Activated CD4-positive, alpha-beta T cell treated with anti-CD3 and anti-CD28 coated beads, Interleukin-2, Interleukin-4, amounts not matched to agents 100 ng/mL and 50 ng/mL, durations not matched to agents 16 hours and 8 hours (primary cell): ENCODE data around the gene IKZF3.
"Not testable (repeated sequence)": the region's sequence is repeated elsewhere in the genome, so short reads cannot be mapped to it uniquely, and the experiment has no call there.

ENCODE experiments used
- DNase-seq: peaks from one replicate; pipeline ENCODE4 v3.0.0-alpha.2; 2020; ENCODE audit warnings: low spot score

The IKZF3 gene

DNA sequence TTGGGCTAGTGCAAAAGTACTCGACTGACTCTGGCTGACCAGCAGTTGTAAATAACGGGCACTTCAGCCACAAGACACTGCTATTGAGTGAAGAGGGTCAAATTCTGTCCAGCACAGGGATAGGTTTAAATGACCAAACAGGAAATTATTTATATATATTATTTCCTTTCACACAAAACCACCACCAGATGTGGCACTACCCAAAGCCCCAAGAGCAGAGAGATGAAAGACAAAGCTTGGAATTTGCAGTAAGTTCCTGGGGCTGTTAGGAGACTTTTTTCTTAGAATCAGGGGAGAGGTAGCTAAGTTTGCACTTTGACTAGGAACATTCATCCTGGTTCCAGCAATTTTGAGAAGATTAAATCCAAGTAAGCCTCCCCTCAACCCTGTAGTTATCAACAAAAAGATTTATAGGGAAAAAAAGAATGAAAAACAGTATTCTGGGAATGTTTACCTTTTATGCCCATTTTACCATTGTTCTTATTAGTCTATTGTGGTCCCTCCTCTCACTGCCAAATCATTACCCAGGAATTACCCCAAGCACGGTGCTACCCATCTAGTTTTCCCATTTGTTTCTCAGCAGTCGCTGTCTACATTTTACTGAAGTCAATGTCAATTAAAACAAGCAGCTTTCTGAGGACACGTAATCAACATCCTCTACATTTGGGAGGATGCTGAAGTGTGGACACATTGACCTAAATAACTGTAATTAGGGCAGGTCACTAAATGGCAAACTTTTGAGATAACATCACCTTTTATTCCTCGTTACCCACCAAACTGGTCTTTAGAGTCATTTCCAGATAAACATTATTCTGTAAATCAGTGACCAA, 82.9 kb downstream of the IKZF3 start:
- no peak for DNase-seq

DNA sequence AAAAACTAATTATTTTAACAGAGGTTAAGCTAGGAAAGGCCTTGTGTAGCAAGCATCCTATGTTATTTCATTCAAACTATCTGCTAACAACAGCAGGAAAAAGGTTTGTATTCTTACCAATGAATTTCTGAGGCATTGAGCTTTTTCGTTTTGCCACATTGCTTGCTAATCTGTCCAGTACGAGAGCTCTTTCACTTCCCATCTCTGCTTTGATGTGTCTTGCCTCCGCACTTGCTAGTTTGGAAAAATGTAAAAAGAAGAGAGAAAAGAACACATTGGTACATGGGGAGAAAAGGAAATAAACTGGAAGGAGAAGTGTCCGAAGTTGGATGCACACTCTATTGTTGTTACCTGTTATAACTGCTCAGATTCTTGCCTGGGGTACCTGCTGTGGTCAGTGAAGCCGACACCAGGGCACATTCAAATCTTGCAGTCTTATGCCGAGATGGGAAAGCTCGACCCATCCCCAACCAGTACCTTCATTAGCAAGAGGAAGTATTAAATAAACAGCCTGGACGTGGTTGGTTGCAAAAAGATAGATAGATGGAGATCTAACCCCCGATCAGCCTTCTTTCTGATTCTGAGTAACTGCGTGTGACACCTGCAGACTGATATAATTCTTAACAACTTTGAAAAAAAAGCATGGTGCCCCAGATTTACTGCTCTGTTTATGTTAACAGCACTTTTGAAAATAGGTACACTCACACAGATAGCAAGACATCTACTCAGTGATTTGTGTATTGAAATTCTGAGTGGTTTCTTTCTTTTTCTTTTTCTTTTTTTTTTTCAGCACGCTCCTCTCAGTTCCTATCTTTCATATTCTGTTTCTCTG, 86.4 kb downstream of the IKZF3 start:
- peak; percentile 78 for DNase-seq

DNA sequence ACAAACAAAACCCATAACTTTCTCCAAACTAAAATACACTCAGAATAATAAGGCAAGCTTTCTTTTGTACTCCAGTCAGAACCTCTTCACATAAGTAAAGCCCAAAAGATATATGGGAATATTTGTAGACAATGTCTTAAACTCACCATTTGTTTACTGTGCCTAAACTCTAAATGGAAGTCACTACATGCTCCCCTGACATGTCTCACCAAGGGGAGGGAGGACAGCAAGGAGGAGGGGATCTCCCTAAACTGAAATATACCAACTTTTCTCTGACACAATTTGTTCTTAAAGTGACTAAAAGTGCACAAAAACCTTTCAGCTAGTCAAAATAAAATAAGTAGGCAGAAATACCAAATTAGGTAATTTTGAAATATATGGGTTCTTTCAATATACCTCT, 87.9 kb downstream of the IKZF3 start:
- DNase-seq = no peak

DNA sequence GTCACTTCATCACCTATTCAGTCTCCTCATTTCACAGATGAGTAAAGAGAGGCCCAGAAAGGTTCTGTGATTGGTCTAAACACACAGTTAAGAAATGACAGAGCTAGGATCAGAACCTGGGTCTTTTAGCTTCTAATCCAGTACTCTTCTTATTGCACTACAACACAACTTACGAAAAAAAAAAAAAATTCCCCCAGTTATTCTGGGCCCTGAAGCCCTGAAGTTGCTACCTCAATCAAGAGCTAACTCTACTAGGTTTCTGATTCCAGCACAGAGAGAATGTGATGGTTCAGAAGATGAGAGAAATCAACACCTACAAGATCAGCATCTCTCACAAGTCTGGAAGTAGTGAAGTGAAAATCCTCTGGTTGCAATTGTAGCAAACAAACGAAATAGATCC, 89.1 kb downstream of the IKZF3 start:
- peak; percentile 68 for DNase-seq

DNA sequence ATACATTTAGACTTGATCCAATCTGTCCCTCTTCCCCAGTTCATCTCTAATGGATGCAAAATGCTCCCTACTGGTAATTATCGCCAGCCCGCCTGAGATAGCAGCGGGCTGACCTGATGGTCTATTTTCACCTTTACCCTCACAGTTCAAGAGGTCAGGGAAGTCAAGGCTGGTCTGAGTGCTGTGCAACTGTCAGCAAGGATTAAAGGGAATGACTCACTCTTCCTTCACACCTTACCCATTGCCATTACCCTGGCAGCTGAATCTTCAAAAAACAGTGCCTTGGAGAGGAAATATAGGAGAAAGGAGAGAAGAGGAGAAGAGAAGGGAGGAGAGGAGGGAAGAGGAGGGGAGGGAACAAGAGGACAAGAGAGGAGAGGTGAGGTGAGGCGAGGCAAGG, 90.1 kb downstream of the IKZF3 start:
- no peak for DNase-seq

DNA sequence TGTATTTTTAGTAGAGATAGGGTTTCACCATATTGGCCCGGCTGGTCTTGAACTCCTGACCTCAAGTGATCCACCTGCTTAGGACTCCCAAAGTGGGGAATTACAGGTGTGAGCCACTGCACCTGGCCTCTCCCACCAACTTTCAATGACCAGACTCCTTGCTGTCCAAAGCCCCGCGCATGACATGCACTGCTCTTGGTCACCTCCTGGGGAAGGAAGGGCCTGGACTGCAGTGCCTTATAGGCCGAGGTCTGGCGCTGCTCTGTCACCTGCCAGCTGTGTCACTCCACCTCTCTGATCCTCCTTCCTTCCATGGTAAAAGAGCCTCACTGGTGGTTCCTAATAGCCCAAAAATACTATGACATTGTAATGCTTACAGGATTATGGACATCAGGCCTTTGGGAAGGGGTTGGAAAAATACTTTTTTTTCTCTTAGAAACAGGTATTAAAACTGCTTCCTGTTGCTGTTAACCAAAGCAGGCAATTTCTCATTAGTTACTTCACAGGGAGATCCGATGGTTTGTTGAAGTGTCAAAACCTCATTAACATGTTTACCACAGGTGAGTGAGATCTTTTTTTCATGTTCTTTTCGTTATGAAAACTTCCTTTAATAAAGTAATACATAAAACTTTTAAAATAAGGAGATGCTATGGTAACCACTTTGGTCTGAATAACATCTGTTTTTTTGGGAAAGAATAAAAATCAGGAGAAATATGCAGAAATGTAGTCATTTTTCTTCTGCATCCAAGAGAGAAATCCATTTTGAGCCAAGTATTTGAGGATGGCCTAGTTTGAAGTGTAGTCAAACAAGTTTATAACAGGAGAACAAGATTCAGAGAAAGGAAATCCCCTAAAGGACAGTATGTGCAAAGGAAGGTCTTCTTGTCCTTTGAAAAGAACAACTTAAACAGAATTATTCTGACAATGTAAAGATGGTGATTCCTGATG, 90.9 kb downstream of the IKZF3 start:
- DNase-seq = no peak

DNA sequence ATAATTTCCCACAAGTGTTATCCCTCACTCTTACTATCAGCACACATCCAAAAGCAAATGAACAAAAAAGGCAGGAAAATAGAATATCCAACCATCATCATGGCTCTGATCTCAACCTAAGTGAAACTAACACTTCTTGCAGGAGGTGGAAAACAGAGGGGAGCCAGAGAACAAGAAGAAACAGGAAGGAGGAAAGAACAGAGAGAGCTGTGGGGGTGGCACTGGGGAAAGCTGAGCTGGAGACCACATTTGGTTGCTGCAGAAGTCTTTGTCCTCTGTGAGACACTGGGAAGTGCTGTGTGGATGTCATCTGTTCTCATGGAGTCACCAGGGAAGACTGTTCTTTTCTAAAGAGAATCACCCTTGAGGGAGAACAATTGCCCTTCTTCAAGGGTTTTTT, 91.7 kb downstream of the IKZF3 start:
- DNase-seq = no peak

DNA sequence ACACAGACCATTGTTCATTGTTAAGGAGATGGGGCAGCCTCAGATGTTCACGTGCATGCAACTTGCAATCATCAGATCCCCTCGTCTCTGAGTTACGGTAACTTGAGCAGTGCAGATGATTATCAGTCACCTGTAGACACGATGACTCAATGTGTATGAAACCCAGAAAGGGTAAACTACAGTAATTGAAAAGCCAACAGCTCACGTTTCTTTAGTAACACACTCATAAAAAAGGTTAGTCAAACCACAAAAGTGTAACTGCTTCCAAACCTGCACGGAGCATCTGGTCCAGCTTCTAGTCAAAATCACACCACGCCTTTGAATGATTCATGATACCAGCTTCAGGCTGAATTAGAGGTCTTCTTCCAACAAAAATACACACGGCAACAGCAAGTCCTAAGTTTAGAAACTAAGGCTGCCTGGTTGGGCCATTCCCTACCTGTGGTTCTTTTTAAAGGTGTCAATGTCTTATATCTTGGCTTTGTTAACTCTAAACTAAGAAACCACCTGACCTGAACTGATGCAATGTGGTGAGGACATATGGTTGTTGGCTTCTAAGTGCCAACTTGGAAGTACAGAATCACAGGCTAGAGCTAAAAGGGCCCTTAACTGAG, 94.0 kb downstream of the IKZF3 start:
- DNase-seq = peak; percentile 95

DNA sequence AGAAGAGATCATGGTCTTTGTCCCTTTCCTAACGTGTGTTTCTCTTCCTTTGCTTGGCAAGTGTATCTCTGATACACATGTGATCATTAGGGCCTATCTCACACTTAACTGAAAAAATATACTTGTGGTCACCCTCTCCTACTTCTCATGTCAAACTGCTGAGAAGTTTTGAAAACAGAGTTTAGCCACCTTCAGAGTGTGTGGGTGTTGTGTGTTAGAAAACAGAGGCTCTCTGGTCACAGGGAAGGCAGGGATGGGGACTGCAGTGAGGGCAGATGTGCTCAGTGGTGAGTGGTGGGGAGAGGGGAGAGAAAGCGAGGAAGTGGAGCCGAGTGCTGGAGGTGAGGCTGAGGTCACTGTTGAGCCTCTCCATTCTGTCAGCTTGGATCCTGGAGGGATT, 97.0 kb downstream of the IKZF3 start:
- DNase-seq = peak; percentile 42

DNA sequence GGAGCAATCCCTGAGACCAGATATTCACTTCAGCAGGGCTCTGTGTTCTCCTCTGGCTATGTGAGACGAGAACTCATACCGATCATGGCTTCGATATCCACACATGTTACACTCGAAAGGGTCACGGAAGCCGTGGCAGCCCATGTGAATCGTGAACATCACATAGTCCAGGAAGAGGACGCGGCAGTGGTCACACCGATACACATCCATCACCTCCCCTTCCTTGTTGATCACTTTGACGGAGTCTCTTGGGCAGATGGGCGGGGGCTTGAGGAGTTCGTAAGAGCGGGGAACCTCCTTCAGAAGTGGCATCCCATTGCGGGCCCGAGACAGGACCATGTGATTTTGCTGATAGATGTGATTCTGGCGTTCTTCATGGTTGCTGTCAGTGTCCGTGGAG, 98.3 kb downstream of the IKZF3 start:
- no peak for DNase-seq

DNA sequence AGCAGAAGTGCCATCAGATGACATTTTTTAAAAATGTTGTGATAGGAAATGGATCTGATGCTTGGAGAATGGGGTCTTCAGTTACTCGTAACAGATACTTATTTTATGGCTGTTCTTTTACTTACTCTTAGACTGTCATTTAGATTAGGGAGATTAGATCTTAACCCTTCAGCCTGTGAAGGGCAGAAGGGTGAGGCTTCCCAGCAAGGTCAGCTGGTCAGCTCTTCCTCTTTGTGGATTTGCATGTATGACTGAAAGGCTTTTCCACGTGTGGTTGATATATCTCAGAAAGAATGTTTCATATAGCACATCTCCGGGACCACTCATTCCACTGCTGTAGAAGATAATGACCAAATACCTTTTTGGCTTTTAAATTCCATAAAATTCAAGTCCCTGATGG, 98.9 kb downstream of the IKZF3 start:
- no peak for DNase-seq

DNA sequence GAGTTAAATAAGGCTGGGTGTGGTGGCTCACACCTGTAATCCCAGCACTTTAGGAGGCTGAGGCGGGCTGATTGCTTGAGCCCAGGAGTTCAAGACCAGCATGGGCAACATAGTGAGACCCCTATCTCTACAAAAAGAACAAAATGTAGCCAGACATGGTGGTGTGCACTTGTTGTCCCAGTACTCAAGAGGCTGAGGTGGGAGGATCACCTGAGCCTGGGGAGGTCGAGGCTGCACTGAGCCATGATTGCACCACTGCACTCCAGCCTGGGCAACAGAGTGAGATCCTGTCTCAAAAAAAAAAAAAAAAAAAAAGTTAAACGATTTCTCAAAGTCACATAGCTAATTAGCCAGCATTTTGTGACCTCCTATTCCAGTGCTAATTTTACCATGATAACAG, 99.9 kb downstream of the IKZF3 start:
- not testable (repeated sequence) for DNase-seq

DNA sequence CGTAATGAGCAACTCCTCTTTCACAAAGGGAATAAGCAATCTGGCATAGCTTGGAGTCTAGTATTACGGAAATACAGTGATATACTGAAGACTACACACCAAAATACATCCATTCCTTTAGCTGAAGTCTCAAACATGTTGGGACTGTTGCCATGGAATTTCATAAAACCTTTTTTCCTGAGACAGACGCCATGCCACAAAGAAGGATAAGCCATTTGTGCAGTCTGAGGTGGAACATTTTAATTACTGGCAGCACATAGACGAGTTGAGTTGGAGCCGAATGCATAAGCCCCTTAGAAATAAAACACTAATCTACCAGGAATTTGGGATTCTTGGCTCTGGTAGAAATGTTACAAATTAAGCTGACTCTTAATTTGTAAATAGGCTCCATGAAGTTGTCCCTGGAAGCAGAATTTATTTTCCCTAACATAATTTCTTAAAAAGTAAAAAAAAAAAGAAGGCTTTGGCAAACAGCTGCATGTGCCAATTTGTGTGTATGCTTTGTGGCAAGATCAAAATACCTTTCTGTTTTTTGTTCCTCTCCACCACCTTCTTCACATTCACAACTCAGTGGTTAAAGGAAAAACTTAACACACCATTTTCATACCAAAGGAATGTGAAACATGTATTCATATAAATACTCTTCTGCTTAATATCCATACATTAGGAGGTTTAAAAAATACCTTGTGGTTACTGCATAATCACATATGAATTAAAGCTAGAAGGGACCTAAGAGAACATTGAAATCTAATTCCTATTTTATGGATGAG, 100.9 kb downstream of the IKZF3 start:
- no peak for DNase-seq

DNA sequence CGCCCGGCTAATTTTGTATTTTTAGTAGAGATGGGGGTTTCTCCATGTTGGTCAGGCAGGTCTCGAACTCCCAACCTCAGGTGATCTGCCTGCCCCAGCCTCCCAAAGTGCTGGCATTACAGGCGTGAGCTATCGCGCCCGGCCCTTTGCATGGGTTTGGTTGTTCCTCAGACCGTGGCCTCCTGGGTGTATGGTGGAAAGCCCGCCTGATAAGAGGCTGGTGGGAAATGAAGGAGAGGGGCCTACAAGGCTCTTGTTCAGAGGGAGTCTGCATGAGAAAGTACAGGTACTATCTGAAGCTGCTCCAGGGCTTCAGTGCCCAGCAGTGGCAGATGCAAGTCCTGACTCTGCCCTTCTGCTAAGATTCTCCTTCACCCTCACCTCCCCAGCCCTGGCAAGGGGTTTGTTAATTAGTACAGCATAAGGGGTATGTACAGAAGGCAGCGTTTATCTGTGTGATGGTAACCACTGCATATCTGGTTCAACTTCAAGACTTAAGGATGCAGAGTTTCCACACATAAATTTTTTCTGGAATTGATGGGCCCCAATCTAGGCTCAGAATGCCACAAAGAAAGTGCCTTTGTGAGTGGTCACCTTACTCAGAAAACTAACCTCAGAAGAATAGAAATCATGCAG, 102.1 kb downstream of the IKZF3 start:
- DNase-seq = no peak

DNA sequence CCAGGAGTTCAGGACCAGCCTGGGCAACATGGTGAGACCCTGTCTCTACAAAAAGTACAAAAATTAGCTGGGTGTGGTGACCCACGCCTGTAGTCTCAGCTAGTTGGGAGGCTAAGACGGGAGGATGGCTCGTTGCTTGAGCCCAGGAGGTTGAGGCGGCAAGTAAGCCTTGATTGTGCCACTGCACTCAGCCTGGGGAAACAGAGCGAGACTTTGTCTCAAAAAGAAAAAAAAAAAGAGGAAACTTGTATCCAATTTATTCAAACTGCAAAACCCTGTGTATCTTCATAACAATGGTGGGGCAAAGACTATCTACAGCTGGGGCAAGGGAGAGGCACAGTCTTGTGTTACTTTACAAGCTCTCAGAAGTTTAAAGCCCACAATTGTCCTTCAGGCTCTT, 104.9 kb downstream of the IKZF3 start:
- no peak for DNase-seq

DNA sequence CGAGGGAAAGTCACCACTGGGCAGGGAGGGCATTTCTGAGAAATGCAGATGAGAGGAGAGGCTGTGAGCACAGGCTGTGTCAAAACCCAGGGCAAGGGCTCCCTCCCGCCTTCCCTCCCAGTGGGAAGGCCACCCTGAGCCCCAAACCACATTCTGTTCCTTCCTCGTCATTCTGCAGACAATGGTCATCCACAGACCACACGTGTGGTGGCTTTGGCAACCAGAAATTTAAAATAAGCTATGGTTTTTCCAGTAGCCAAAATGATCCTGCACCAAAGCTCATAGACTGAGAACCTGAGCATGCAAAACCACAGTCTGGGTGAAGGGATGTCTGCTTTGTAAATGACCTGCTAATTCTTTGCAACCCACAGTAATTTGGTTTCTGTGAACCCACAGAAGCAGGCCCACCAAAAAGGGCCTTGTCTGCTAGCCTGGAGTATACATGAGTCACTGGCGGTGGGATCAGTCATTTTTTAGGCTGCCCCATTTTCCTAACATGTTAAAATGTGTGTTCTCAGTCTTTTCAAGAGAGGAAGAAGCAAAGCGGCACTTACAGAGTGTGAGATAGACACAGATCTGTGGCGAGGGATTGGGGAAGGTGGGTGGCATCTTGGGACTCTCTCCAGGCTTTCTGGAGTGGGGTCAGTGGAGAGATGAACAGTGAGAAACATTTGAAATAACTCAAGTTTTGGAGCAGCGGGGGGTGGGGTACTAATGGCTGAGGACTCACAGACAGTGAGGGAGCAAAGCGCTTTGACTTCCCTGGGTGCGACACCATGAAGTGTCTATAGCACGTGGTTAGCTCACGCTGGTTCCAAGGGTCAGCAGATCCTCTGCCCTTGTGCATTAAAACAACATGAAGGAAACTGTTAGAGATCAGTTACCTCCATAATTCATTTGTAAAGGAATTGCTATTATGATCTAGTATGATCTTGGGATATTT, 105.9 kb downstream of the IKZF3 start:
- DNase-seq = peak; percentile 86

DNA sequence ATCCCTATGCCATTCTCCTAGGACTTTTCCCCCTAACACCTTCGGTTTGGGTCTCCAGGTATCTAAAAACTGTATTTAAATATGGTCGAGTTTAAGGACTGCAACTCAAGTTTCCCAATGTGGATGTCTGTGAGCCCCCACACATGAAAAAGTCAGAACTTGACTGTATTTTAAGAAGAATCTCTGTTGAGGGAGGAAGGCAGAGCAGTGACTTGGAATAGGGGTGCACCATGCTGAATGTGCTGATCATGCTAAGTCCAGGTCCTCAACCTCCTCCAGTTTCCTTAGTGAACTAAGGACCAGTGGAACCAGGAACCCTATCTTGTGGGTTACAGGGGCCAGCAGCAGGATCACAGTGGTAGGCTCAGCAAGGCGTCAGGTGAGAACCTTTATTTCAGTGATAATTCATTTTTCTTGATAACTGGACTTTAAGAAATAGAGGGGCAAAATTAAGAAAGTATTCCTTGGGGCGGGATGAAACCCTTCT, 106.9 kb downstream of the IKZF3 start:
- DNase-seq = no peak

DNA sequence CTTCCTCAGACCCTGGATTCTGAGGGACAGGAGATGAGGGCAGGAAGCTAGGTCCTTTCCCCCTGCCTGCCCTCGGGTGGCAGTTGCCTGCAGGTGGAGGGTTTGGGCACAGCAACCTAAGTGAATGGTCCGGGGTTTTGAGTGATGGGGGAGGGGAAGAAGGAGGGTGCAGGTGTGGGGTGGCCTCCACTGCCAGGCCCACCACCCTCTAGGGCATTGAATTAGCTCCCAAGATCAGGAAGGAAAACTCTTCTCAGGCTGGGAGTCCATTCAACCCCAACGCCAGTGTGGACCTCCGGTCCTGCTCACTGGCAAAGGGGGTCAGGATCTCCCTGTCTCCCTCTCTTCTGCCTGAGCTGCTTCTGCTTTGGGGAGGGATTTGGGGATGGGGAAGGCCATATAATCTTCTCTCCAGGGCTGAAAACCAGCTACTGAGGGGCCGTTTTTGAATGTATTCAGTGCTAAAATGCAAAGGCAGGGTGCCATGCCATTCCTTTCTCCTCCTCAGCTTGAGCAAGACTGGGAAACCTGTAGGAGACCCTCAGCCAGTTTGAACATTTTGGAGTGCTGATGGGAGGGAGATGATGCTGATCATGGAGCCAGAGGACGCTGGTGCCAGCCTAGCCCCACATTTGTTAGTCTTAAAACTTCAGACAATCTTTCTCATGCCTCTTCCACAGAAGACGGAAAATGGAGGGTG, 107.6 kb downstream of the IKZF3 start:
- DNase-seq = no peak
